Pulmonary artery endothelial cell (primary cell): ENCODE results near the gene SYVN1. TPM values are rescaled to one million over a fixed set of nuclear protein-coding genes. Genes with fewer than 3 reads are reported as not detected.

Experiments used
- DNase-seq: peaks from one replicate; pipeline ENCODE4 v3.0.0-alpha.2; 2011; ENCODE audit warnings: low read depth, low spot score
- total RNA-seq: library from RNA; depleted of rRNA; stranded (reverse); fragments of >200 nt; gene quantifications from 2 replicates; pipeline ENCODE4 v1.2.3, GENCODE V29; 2014

The SYVN1 gene
- total RNA-seq, 1 donor from 2014 or later, result 7.1 TPM

GRCh38 chr11:65112546-65113360 is 21.6 kb downstream of the SYVN1 start:
- DNase-seq, result no peak

GRCh38 chr11:65111744-65112545 is 22.4 kb downstream of the SYVN1 start, which contains the start of gene TM7SF2:
Gene TM7SF2, plus strand, starts transcription at chr11:65111872. Its CDS starts 144 bp downstream, at chr11:65112016.
- DNase-seq, result peak; percentile 66

DNA sequence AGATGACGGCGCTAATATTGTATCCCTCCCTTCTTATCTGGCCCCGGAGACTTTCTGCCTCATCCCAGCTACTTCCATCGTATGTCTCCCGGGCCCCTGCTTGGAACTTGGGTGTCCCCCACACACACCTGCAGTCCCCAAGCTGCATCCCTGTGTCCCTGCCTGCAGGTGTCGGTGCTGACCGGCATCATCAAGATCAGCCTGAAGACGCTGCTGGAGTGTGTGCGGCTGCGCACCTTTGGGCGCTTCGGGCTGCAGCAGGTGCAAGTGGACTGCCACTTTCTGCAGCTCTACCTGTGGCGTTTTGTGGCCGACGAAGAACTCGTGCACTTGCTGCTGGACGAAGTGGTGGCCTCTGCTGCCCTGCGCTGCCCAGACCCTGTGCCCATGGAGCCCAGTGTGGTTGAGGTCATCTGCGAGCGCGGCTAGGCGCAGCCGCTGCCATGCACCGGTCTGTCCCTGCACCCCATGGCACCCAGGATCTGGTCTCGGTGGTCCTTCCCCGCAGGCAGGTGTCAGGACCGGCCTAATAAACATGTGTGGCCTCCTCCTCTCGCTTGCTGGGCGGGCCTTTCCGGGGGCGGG is 23.1 kb downstream of the SYVN1 start:
- no peak for DNase-seq

DNA sequence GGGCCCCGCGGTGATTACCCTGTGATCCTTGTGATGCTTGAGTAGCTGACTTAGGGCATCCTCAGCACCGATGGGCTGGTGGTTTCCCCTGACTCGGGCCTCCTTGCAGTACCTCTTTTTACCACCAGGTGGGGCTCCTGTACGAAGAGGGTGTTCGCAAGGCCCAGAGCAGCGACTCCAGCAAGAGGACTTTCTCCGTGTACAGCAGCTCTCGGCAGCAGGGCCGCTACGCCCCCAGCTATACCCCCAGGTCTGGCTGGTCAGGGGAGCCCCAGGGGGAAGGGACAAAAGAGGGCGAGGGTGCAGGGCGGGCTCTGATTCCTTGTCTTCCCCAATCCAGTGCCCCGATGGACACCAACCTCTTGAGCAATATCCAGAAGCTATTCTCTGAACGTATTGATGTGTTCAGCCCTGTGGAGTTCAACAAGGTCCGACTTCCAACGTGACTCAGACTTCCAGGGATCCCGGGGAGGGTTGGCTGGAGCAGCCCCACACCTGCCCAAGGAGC is 23.9 kb downstream of the SYVN1 start:
- no peak for DNase-seq

DNA sequence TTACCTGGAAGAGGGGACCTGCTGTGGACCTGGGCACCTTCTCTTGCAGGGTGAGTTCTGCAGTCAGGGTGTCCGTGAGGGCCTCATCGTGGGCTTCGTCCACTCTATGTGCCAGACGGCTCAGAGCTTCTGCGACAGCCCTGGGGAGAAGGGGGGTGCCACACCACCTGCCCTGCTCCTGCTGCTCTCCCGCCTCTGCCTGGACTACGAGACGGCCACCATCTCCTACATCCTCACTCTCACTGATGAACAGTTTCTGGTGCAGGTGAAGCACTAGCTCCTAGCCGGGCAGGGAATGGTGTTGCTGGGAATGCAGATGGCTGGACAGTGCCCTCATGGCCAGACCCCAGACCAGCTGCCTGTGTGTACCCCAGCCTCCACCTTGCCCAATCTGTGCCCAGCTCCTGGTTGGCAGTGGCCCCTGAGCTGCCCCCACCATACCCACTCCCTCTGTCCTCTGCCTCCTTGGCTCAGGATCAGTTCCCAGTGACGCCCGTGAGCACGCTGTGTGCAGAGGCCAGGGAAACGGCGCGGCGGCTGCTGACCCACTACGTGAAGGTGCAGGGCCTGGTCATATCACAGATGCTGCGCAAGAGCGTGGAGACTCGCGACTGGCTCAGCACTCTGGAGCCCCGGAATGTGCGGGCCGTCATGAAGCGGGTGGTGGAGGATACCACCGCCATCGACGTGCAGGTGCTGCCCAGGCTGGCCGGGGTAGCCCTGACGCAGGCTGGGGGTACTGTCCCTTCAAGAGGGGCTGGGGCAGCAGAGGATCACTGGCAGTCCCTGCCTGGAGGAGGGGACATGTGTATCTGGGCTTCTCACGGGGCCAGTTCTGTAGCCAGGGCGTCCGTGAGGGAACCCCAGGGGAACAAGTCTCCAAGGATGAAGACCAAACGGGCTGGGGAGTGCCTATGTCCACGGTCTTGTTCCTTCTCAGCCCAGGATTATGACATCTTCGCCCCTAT is 24.8 kb downstream of the SYVN1 start:
- DNase-seq, result no peak

- DNase-seq, result no peak
Observed at GRCh38 chr11:65108469-65109123, 25.7 kb downstream of the SYVN1 start.

GRCh38 chr11:65107751-65108468 is 26.4 kb downstream of the SYVN1 start:
- no peak for DNase-seq

- no peak for DNase-seq
Observed at GRCh38 chr11:65107078-65107477, 27.2 kb downstream of the SYVN1 start.

DNA sequence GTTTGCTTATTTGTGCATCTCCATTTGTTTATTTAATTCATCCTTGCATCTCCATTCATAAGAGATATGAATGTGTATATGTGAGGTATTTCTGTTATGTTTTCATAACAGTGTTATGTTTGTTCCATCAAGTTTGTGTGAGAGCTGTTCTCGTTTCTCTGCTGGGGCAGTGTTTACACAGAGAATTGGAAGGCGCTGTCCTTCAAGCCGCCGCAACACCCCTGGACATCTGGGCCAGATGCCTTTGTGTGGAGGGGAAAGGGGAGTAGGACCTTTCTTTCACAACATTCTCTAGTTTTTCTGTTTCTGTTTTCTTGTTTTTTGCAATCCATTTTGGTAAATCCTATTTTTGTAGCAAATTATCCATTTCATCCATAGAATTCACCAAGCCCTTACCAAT is 29.7 kb downstream of the SYVN1 start:
- no peak for DNase-seq

DNA sequence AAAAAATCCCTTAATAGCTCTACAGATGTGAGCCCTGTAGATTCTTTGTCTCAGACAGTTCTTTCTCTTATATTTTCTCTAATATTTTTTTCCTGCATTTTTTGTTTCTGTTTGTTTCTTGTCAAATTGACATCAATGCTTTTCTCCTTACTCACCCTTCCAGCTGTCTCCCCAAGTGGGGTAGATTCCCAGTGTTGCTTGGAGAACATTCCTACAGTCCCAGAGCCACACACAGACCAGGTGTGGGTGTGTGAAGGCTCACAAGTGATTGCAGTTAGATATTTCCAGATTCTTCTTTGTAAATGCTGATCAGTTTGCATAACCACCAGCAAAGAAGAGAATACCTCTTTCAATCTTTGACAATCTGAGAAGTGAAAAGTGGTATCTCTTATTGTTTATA is 30.8 kb downstream of the SYVN1 start:
- DNase-seq, result no peak

GRCh38 chr11:65102142-65103095 is 31.9 kb downstream of the SYVN1 start:
- DNase-seq, result no peak

- DNase-seq, result no peak
Observed at GRCh38 chr11:65100674-65101350, 33.5 kb downstream of the SYVN1 start.

- no peak for DNase-seq
Observed at GRCh38 chr11:65096926-65097325, 37.4 kb downstream of the SYVN1 start.

DNA sequence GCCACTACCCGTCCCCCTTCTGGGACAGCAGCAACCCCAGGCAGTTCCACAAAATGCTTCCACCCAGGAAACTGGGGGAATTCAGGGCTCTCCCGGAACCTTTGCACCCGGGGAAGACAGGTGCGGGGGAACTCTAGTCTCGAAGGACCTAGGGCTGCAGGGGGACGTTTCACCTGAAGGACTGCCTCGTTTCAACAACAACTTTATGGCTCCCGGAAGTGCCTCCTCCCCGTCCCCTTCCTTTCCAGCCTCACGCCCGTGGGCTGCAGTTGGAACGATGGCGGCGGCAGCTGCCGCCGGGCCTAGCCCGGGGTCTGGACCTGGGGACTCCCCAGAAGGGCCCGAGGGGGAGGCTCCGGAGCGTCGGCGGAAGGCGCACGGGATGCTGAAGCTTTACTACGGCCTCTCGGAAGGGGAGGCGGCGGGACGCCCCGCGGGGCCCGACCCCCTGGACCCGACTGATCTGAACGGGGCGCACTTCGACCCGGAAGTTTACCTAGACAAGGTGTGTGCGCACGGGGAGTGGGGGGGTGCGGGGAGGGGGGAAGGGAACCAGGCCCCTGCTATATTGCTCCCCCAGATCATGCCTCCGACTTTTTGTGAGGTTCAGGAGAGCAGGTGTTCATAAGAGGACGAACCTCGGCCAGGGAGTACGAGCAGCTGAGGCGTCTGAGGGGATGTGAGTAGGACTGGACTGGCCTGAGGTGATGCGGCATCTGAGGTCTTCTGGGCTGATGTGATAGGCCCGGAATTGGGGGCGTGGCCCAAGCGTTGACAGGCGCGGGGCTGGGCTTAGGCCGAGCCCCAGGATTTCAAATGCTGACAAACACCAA is 38.1 kb downstream of the SYVN1 start, which contains the start of gene VPS51:
TSS of gene VPS51 (plus strand) at position 241 of the 833 bp plus-strand sequence. CDS start at position 278, 37 bp downstream.
- DNase-seq, result peak; percentile 79

DNA sequence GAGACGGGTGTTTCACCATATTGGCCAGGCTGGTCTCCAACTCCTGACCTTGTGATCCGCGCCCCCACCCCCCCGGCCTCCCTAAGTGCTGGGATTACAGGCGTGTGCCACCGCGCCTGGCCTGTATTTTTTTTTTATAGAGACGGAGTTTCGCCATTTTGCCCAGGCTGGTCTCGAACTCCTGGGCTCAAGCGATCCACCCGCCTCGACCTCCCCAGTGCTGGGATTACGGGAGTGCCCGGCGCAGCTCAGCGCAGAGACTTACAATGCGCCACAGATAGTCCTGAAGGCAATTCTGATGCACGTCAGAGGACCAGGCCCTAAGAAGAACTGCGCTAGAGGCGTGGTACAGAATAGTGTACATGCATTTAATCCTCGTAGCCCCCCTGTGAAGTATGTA is 38.9 kb downstream of the SYVN1 start:
- no peak for DNase-seq

DNA sequence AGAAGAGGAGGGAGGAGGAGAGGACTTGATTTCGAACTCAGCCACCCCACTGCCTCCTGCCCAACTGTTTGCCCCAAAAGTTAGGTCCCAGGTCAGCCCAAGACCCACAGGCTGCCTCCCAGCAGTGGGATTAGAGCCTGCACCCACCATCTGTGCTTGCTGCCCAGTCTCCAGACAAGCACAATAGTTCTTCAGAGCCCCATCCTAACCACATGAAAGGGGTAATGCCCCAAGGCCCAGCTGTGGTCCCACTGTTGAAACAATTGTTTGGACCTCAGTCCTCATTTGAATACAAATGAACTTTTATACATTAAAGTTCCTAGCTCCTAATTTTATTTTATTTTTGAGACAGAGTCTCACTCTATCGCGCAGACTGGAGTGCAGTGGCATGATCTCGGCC is 43.7 kb downstream of the SYVN1 start:
- DNase-seq, result no peak

GRCh38 chr11:65089621-65090020 is 44.7 kb downstream of the SYVN1 start:
- DNase-seq, result no peak
